CD14-positive monocyte (primary cell): ENCODE measurements around the gene UROD. TPM values are rescaled to one million over a fixed set of nuclear protein-coding genes. Genes with fewer than 3 reads are reported as not detected.
"Not testable (repeated sequence)": the region's sequence is repeated elsewhere in the genome, so short reads cannot be mapped to it uniquely, and the experiment has no call there.

ENCODE experiments used
- DNase-seq, 3 donors: peaks; one replicate each; pipeline ENCODE4 v3.0.0-alpha.2; 2011 to 2022
- H2AFZ ChIP-seq: 2 replicates; pipeline ENCODE4 v1.6.0; 2012; ENCODE audit warnings: mild to moderate bottlenecking, low read depth, low read length, inconsistent platforms; ENCODE audit not compliant: insufficient read depth, poor library complexity, severe bottlenecking
- H3K27ac ChIP-seq, 2 donors: 1 replicate in 1 of 2; 2 replicates in 1 of 2; pipeline ENCODE4 v1.5.1; 2012 to 2013; ENCODE audit warnings: low read length in 2 of 2, control low read depth in 1 of 2, inconsistent platforms in 1 of 2, low read depth in 1 of 2, mild to moderate bottlenecking in 1 of 2
- H3K27me3 ChIP-seq, 2 donors: one replicate each; pipeline versions ENCODE4 v1.6.0 to v1.6.1; 2011 to 2013; ENCODE audit warnings: low read length in 2 of 2; ENCODE audit not compliant: control insufficient read depth in 2 of 2, insufficient read depth in 2 of 2
- H3K36me3 ChIP-seq, 2 donors: replicated peaks in 1 of 2; 1 replicate in 1 of 2; 2 replicates in 1 of 2; pipeline versions ENCODE4 v1.5.1 to v1.6.1; 2012 to 2013; ENCODE audit warnings: low read length in 2 of 2, control low read depth in 1 of 2, inconsistent platforms in 1 of 2, mild to moderate bottlenecking in 1 of 2; ENCODE audit not compliant: insufficient read depth in 2 of 2, control insufficient read depth in 1 of 2
- H3K4me1 ChIP-seq, 2 donors: 1 replicate in 1 of 2; 2 replicates in 1 of 2; pipeline versions ENCODE4 v1.5.1 to v1.6.1; 2012 to 2013; ENCODE audit warnings: low read length in 2 of 2, control low read depth in 1 of 2, inconsistent platforms in 1 of 2, mild to moderate bottlenecking in 1 of 2, moderate library complexity in 1 of 2; ENCODE audit not compliant: insufficient read depth in 2 of 2, control insufficient read depth in 1 of 2
- H3K4me2 ChIP-seq: replicated peaks from 2 replicates; pipeline ENCODE3; 2012; ENCODE audit warnings: low read length, moderate library complexity, mild to moderate bottlenecking; ENCODE audit not compliant: poor library complexity, severe bottlenecking; ENCODE audit errors: extremely low read depth
- H3K4me3 ChIP-seq, 3 experiments: fragments of 200-600 bp in 1 of 3; sonication (generic) in 1 of 3; replicated peaks in 1 of 3; 1 replicate in 2 of 3; 2 replicates in 1 of 3; pipeline ENCODE4 v1.5.1; 2011 to 2013; ENCODE audit warnings: low read length in 3 of 3, mild to moderate bottlenecking in 3 of 3, control low read depth in 2 of 3, low read depth in 2 of 3, inconsistent platforms in 1 of 3, moderate library complexity in 1 of 3
- H3K79me2 ChIP-seq: 2 replicates; pipeline ENCODE4 v1.6.0; 2012; ENCODE audit warnings: mild to moderate bottlenecking, control low read depth, inconsistent platforms, low read length, moderate library complexity; ENCODE audit not compliant: insufficient read depth
- H3K9ac ChIP-seq: 2 replicates; pipeline ENCODE4 v1.6.0; 2017; ENCODE audit warnings: low read length, mild to moderate bottlenecking; ENCODE audit not compliant: insufficient read depth, poor library complexity, severe bottlenecking
- H3K9me3 ChIP-seq, 2 donors: replicated peaks in 1 of 2; 1 replicate in 1 of 2; 2 replicates in 1 of 2; pipeline versions ENCODE4 v1.5.1 to v1.6.1; 2012 to 2013; ENCODE audit warnings: low read length in 2 of 2, control low read depth in 1 of 2; ENCODE audit not compliant: control insufficient read depth in 1 of 2, insufficient read depth in 1 of 2
- H4K20me1 ChIP-seq: 2 replicates; pipeline ENCODE4 v1.6.0; 2012; ENCODE audit warnings: mild to moderate bottlenecking, low read length, control low read depth, moderate library complexity; ENCODE audit not compliant: insufficient read depth
- H3K27ac Mint-ChIP-seq, 7 donors: one replicate each; pipeline ENCODE4 v1.8.0; 2020; ENCODE audit warnings: mild to moderate bottlenecking in 7 of 7, mixed read lengths in 7 of 7, moderate library complexity in 6 of 7, inconsistent platforms in 2 of 7
- H3K27me3 Mint-ChIP-seq, 3 donors: one replicate each; pipeline ENCODE4 v1.8.0; 2021 to 2022; ENCODE audit warnings: low read depth in 3 of 3, mild to moderate bottlenecking in 3 of 3, mixed read lengths in 3 of 3, moderate library complexity in 3 of 3, inconsistent platforms in 1 of 3
- H3K36me3 Mint-ChIP-seq, 2 donors: one replicate each; pipeline ENCODE4 v1.8.0; 2020; ENCODE audit warnings: mixed read lengths in 2 of 2, inconsistent platforms in 1 of 2, mild to moderate bottlenecking in 1 of 2
- H3K4me1 Mint-ChIP-seq: one replicate; pipeline ENCODE4 v1.8.0; 2020; ENCODE audit warnings: mild to moderate bottlenecking, mixed read lengths
- H3K4me3 Mint-ChIP-seq, 2 donors: one replicate each; pipeline ENCODE4 v1.8.0; 2020; ENCODE audit warnings: mild to moderate bottlenecking in 2 of 2, mixed read lengths in 2 of 2, moderate library complexity in 1 of 2
- H3K9me3 Mint-ChIP-seq, 7 donors: one replicate each; pipeline ENCODE4 v1.8.0; 2020 to 2022; ENCODE audit warnings: mixed read lengths in 7 of 7, mild to moderate bottlenecking in 6 of 7, moderate library complexity in 6 of 7, inconsistent platforms in 2 of 7
- CTCF ChIP-seq: fragments of 200-600 bp; IDR thresholded peaks from one replicate; pipeline ENCODE4 v1.8.0; 2022; ENCODE audit warnings: antibody characterized with exemption, mild to moderate bottlenecking
- WGBS: methylation state at CpG from one replicate; pipeline ENCODE4 v1.1.5; 2013; ENCODE audit warnings: missing lambda C conversion rate; ENCODE audit not compliant: insufficient coverage; 5-methylcytosine and 5-hydroxymethylcytosine counted together
- intact Hi-C, 2 donors: fragments of 100-400 bp; cut with micrococcal nuclease; formaldehyde crosslinking; loops; one replicate each; pipeline versions ENCODE4 v1.15.0 to v1.15.1; 2023
- polyA plus RNA-seq, 3 donors: library from polyadenylated mRNA; depleted of rRNA in 1 of 3; unstranded in 2 of 3; stranded (reverse) in 1 of 3; fragments of 300-500 nt in 2 of 3; fragments of >200 nt in 1 of 3; fragmentation: Illumina TruSeq in 2 of 3; gene quantifications; 1 replicate in 2 of 3; 2 replicates in 1 of 3; pipeline ENCODE4 v1.2.3, GENCODE V29; 2012 to 2021

Gene UROD
- polyA plus RNA-seq, 3 donors: 98.2 to 115 (median 108) TPM

- Mint-ChIP-seq H3K4me3 (no peak overlapping the region), H3K9me3 (peaks cover 0 to 2% (median 0%) of the 10 kb centered on the region in 7 donors), H3K4me1 (no peaks in the 10 kb centered on the region), H3K36me3 (no peaks in the 10 kb centered on the region), H3K27me3 (peaks cover 0 to 2% (median 0%) of the 10 kb centered on the region in 3 donors), H3K27ac (no peak overlapping the region)
- intact Hi-C loops: no loop called here
- Histone ChIP-seq H3K36me3 (no peaks in the 10 kb centered on the region), H3K27me3 (no peaks in the 10 kb centered on the region), H2AFZ (no peak overlapping the region), H3K9ac (no peak overlapping the region), H3K79me2 (no peaks in the 10 kb centered on the region), H4K20me1 (no peaks in the 10 kb centered on the region), H3K27ac (no peak overlapping the region), H3K4me3 (no peak overlapping the region), H3K9me3 (no peaks in the 10 kb centered on the region), H3K4me2 (no peak overlapping the region), H3K4me1 (no peaks in the 10 kb centered on the region)
- DNase-seq: no peak
- no CpG with 5 or more reads among the region's 2 CpGs for WGBS
- no peak for TF ChIP-seq CTCF
Observed at GRCh38 chr1:45059829-45060228, 47.8 kb downstream of the UROD start.

- H3K36me3 ChIP-seq, H4K20me1 ChIP-seq, DNase-seq, H3K4me1 ChIP-seq, H3K27me3 Mint-ChIP-seq, H3K36me3 Mint-ChIP-seq, H3K4me1 Mint-ChIP-seq, H3K9me3 Mint-ChIP-seq, H3K79me2 ChIP-seq, H3K4me2 ChIP-seq, H3K27me3 ChIP-seq, H3K27ac ChIP-seq, H3K9ac ChIP-seq, H3K4me3 Mint-ChIP-seq, H2AFZ ChIP-seq, intact Hi-C loops, H3K4me3 ChIP-seq, H3K9me3 ChIP-seq, H3K27ac Mint-ChIP-seq: not testable (repeated sequence)
- no CpG with 5 or more reads among the region's 4 CpGs for WGBS
Observed at GRCh38 chr1:45062463-45062862, 50.4 kb downstream of the UROD start.
